NB4 (cell line): Measurements from ENCODE around the gene ILDR2.

Source experiments
- CTCF ChIP-seq: IDR thresholded peaks from one replicate; pipeline ENCODE4 v1.5.1; 2012; ENCODE audit warnings: low read depth, low read length
- POLR2A ChIP-seq: IDR thresholded peaks from 2 replicates; pipeline ENCODE4 v1.6.1; 2011; ENCODE audit warnings: mild to moderate bottlenecking; ENCODE audit not compliant: insufficient read length; ENCODE audit errors: extremely low read depth
- TF ChIP-seq, protein P1 (sequence below): IDR thresholded peaks from 2 replicates; pipeline ENCODE4 v1.6.1; 2011; ENCODE audit warnings: low read depth, low read length

GRCh38 chr1:166915941-166916340, 59.4 kb downstream of the ILDR2 start:
- TF ChIP-seq CTCF (no peak), POLR2A (no peak)
- TF ChIP-seq, protein P1, sequence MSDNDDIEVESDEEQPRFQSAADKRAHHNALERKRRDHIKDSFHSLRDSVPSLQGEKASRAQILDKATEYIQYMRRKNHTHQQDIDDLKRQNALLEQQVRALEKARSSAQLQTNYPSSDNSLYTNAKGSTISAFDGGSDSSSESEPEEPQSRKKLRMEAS, result no peak
